ENCODE results near the gene JAK2. TPM values are rescaled to one million over a fixed set of nuclear protein-coding genes. Genes with fewer than 3 reads are reported as not detected.

The JAK2 gene
- total RNA-seq = 33.5 TPM

DNA sequence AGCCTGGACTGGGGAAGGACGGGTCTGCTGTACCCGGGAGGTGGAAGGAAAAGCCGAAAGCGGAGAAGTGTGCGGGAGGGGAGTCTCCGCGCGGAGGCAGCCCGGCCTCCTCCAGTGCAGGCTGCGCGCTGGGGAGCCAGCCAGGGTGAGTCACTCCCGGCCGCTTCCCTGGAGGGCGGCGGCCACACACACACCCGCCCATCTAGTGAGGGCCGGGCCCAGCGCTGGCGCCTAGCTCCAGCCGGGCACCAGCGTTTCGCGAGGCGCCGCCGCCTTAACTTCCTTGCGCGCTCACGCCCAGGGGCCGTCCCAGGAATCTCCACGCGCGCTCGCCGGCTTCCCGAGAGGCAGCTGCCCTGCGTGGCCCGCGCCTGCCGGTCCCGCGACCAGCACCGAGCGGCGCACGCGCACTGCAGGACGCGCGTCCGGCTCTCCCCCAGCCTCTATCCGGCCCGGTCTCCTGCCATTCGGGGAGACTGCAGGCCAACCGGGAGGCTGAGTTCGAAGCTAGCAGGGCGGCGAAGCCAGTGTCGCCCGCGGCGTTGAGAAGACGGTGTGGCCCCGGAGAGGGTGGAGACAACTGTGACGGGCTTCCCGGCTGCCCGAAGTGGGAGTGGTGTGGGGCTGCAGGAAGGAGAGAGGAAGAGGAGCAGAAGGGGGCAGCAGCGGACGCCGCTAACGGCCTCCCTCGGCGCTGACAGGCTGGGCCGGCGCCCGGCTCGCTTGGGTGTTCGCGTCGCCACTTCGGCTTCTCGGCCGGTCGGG is at the start of gene JAK2:
TSS of gene JAK2 (plus strand) at position 652 of the 765 bp plus-strand sequence. CDS start 36,716 bp downstream, outside the sequence.

Other genes with a start within 250 kb of the JAK2 start
- gene AK3, start 244.1 kb upstream of the JAK2 start, total RNA-seq = 44.0 TPM
- 36.4 TPM for gene RCL1, start 192.3 kb upstream of the JAK2 start, total RNA-seq
- not detected for gene INSL6, start 200.4 kb downstream of the JAK2 start, total RNA-seq
- gene INSL4, start 246.1 kb downstream of the JAK2 start, total RNA-seq = not detected

Data from camera-type eye (tissue), 1 donor.